B cell (primary cell): ENCODE measurements around the gene HBQ1. TPM values are rescaled to one million over a fixed set of nuclear protein-coding genes. Genes with fewer than 3 reads are reported as not detected.
A peak's percentile ranks its signal among the peaks of the same experiment; 100 is the strongest.
"Not testable (repeated sequence)": the region's sequence is repeated elsewhere in the genome, so short reads cannot be mapped to it uniquely, and the experiment has no call there.

Experiments
- ATAC-seq: fragments of 200-7000 bp; cut with Tn5 transposase; one replicate; pipeline ENCODE4 v1.10.0; 2021; ENCODE audit warnings: low read depth, mild to moderate bottlenecking, moderate number of reproducible peaks, moderate library complexity
- CTCF ChIA-PET: fragments of 350-600 bp; sonication (Branson Sonifier 250); formaldehyde crosslinking; loops from one replicate; lab custom pipeline; 2021; ENCODE audit warnings: antibody characterized with exemption, inconsistent platforms; lab: Charles Lee
- POLR2A ChIA-PET: fragments of 350-600 bp; sonication (Branson Sonifier 250); formaldehyde crosslinking; loops from one replicate; lab custom pipeline; 2021; ENCODE audit warnings: antibody characterized with exemption; lab: Charles Lee
- DNase-seq: peaks from one replicate; pipeline ENCODE4 v3.0.0; 2013
- H2AFZ ChIP-seq: 2 replicates; pipeline ENCODE4 v1.6.1; 2012; ENCODE audit warnings: mild to moderate bottlenecking, low read depth, low read length; ENCODE audit not compliant: insufficient read depth, poor library complexity, severe bottlenecking
- H3K27ac ChIP-seq, 2 donors: 1 replicate in 1 of 2; 2 replicates in 1 of 2; pipeline ENCODE4 v1.5.1; 2012 to 2013; ENCODE audit warnings: low read length in 2 of 2, mild to moderate bottlenecking in 2 of 2, moderate library complexity in 1 of 2
- H3K27me3 ChIP-seq, 4 experiments: fragments of 200-600 bp in 1 of 4; sonication (generic) in 1 of 4; replicated peaks in 1 of 4; 1 replicate in 2 of 4; 2 replicates in 2 of 4; pipeline versions ENCODE4 v1.6.1 to v1.7.0; 2013 to 2016; ENCODE audit warnings: low read length in 3 of 4, mild to moderate bottlenecking in 2 of 4, mixed read lengths in 1 of 4, moderate library complexity in 1 of 4; ENCODE audit not compliant: insufficient read depth in 4 of 4, control insufficient read depth in 3 of 4; ENCODE audit errors: control extremely low read depth in 1 of 4
- H3K36me3 ChIP-seq, 2 experiments: replicated peaks in 1 of 2; 1 replicate in 1 of 2; 2 replicates in 1 of 2; pipeline versions ENCODE4 v1.6.1 to v1.7.1; 2013; ENCODE audit warnings: low read length in 1 of 2; ENCODE audit not compliant: insufficient read depth in 2 of 2, control insufficient read depth in 1 of 2; ENCODE audit errors: control extremely low read depth in 1 of 2, extremely low read depth in 1 of 2
- H3K4me1 ChIP-seq, 2 donors: fragments of 200-600 bp in 1 of 2; sonication (generic) in 1 of 2; 1 replicate in 1 of 2; 2 replicates in 1 of 2; pipeline versions ENCODE4 v1.5.1 to v1.6.1; 2013 to 2017; ENCODE audit warnings: low read length in 2 of 2; ENCODE audit not compliant: control insufficient read depth in 2 of 2, insufficient read depth in 2 of 2
- H3K4me2 ChIP-seq: replicated peaks from 2 replicates; pipeline ENCODE3; 2012; ENCODE audit warnings: mild to moderate bottlenecking, low read depth, low read length; ENCODE audit not compliant: poor library complexity, severe bottlenecking
- H3K4me3 ChIP-seq, 5 experiments: fragments of 200-600 bp in 1 of 5; sonication (generic) in 1 of 5; 1 replicate in 3 of 5; 2 replicates in 2 of 5; pipeline versions ENCODE4 v1.5.1 to v1.7.0; 2011 to 2016; ENCODE audit warnings: low read length in 4 of 5, mild to moderate bottlenecking in 4 of 5, low read depth in 2 of 5, control low read depth in 1 of 5, moderate library complexity in 1 of 5; ENCODE audit not compliant: insufficient read depth in 1 of 5; ENCODE audit errors: control extremely low read depth in 1 of 5, extremely low read depth in 1 of 5
- H3K79me2 ChIP-seq: fragments of 200-600 bp; sonication (generic); one replicate; pipeline ENCODE4 v1.6.0; 2016; ENCODE audit warnings: low read length; ENCODE audit not compliant: control insufficient read depth, insufficient read depth
- H3K9ac ChIP-seq: fragments of 200-600 bp; sonication (generic); 2 replicates; pipeline ENCODE4 v1.6.1; 2017; ENCODE audit warnings: mild to moderate bottlenecking, low read length, moderate library complexity
- H3K9me3 ChIP-seq, 3 donors: one replicate each; pipeline versions ENCODE4 v1.6.1 to v1.7.1; 2013; ENCODE audit warnings: low read length in 2 of 3; ENCODE audit not compliant: control insufficient read depth in 2 of 3, insufficient read depth in 1 of 3; ENCODE audit errors: control extremely low read depth in 1 of 3
- H4K20me1 ChIP-seq: 2 replicates; pipeline ENCODE4 v1.6.0; 2012; ENCODE audit warnings: mild to moderate bottlenecking, low read length; ENCODE audit not compliant: insufficient read depth, control insufficient read depth, poor library complexity, severe bottlenecking
- H3K27ac Mint-ChIP-seq: one replicate; pipeline ENCODE4 v1.8.0; 2021; ENCODE audit warnings: mixed read lengths
- H3K27me3 Mint-ChIP-seq: one replicate; pipeline ENCODE4 v1.8.0; 2021; ENCODE audit warnings: mixed read lengths
- H3K4me1 Mint-ChIP-seq: one replicate; pipeline ENCODE4 v1.8.0; 2021; ENCODE audit warnings: mixed read lengths
- H3K4me3 Mint-ChIP-seq: one replicate; pipeline ENCODE4 v1.8.0; 2021; ENCODE audit warnings: mixed read lengths
- H3K9me3 Mint-ChIP-seq: one replicate; pipeline ENCODE4 v1.8.0; 2022; ENCODE audit warnings: mixed read lengths; ENCODE audit not compliant: insufficient read depth
- CTCF ChIP-seq: fragments of 200-600 bp; IDR thresholded peaks from one replicate; pipeline ENCODE4 v1.8.0; 2022; ENCODE audit warnings: antibody characterized with exemption, mild to moderate bottlenecking
- EZH2 ChIP-seq: IDR thresholded peaks from 2 replicates; pipeline ENCODE4 v1.6.1; 2012; ENCODE audit warnings: borderline replicate concordance, low read depth, mild to moderate bottlenecking, moderate library complexity, low read length; ENCODE audit not compliant: insufficient read depth, poor library complexity, severe bottlenecking
- WGBS: methylation state at CpG from one replicate; pipeline ENCODE4 v1.1.5; 2013; ENCODE audit warnings: missing lambda C conversion rate; ENCODE audit not compliant: insufficient coverage; 5-methylcytosine and 5-hydroxymethylcytosine counted together
- intact Hi-C: fragments of 100-400 bp; cut with micrococcal nuclease; formaldehyde crosslinking; loops from one replicate; pipeline ENCODE4 v1.10.0; 2022
- polyA plus RNA-seq: library from polyadenylated mRNA; depleted of rRNA; stranded (reverse); fragments of >200 nt; gene quantifications from 2 replicates; pipeline ENCODE4 v1.2.3, GENCODE V29; 2012
- total RNA-seq, 2 donors: library from RNA; stranded (reverse); fragments of 120-200 nt in 1 of 2; gene quantifications; 1 replicate in 1 of 2; 2 replicates in 1 of 2; pipeline versions ENCODE4 v1.2.3 to v1.2.4, GENCODE V29; 2013 to 2022

Gene HBQ1
- total and polyA plus RNA-seq, 2 donors (not counting 1 experiment from before 2014, with no cell fraction given): not detected

GRCh38 chr16:170788-171187 is 9.5 kb upstream of the HBQ1 start:
- WGBS: no CpG with 5 or more reads among the region's 1 CpG
- Histone ChIP-seq H3K27me3 (peaks cover 0 to 63% (median 20%) of the 10 kb centered on the region in 4 experiments), H3K4me2 (no peak overlapping the region), H4K20me1 (no peaks in the 10 kb centered on the region), H3K36me3 (no peaks in the 10 kb centered on the region), H3K9me3 (peaks cover 0 to 6% (median 0%) of the 10 kb centered on the region in 3 donors), H3K4me1 (peaks cover 9 to 14% of the 10 kb centered on the region in 2 donors), H3K27ac (no peak overlapping the region), H3K4me3 (no peak overlapping the region), H3K79me2 (no peaks in the 10 kb centered on the region), H2AFZ (no peak overlapping the region), H3K9ac (no peak overlapping the region)
- ChIA-PET CTCF (interaction anchor here (0.6 kb wide), 1 partner anchor 92 kb away, joined by 3 read pairs; no protein-coding TSS in a partner anchor), POLR2A (no interaction called here)
- H3K27ac Mint-ChIP-seq: no peak overlapping the region
- H3K27me3 Mint-ChIP-seq: peaks cover 48% of the 10 kb centered on the region
- peak overlapping the region; percentile 6 for H3K4me3 Mint-ChIP-seq
- ATAC-seq: no peak
- peaks cover 26% of the 10 kb centered on the region for H3K4me1 Mint-ChIP-seq
- intact Hi-C loops: no loop called here
- no peaks in the 10 kb centered on the region for H3K9me3 Mint-ChIP-seq
- DNase-seq: no peak
- TF ChIP-seq CTCF (no peak), EZH2 (no peak)

GRCh38 chr16:172374-172941 is 7.8 kb upstream of the HBQ1 start, which contains the start of gene HBA2:
TSS of gene HBA2 (plus strand) at chr16:172876. CDS start at chr16:172913, 37 bp downstream.
- H4K20me1 ChIP-seq, H3K79me2 ChIP-seq, H3K27ac Mint-ChIP-seq, H3K36me3 ChIP-seq, H3K4me3 ChIP-seq, CTCF ChIA-PET, H3K9me3 Mint-ChIP-seq, H3K27ac ChIP-seq, H3K4me1 ChIP-seq, H3K9me3 ChIP-seq, POLR2A ChIA-PET, H3K9ac ChIP-seq, DNase-seq, intact Hi-C loops, H3K4me2 ChIP-seq, H2AFZ ChIP-seq: not testable (repeated sequence)
- peaks cover 24% of the 10 kb centered on the region for H3K4me1 Mint-ChIP-seq
- peaks cover 0 to 52% (median 13%) of the 10 kb centered on the region in 4 experiments for H3K27me3 ChIP-seq
- peaks cover 42% of the 10 kb centered on the region for H3K27me3 Mint-ChIP-seq
- peak; percentile 48 for ATAC-seq
- WGBS: no CpG with 5 or more reads among the region's 74 CpGs
- peak within 1 kb of the TSS; percentile 56 for H3K4me3 Mint-ChIP-seq

GRCh38 chr16:173211-173854 is 6.9 kb upstream of the HBQ1 start:
- Mint-ChIP-seq H3K4me3 (peak overlapping the region; percentile 56), H3K4me1 (peaks cover 26% of the 10 kb centered on the region), H3K27me3 (peaks cover 46% of the 10 kb centered on the region)
- intact Hi-C loops, H3K79me2 ChIP-seq, ATAC-seq, H4K20me1 ChIP-seq, CTCF ChIA-PET, H3K4me3 ChIP-seq, H3K4me1 ChIP-seq, H2AFZ ChIP-seq, H3K27ac Mint-ChIP-seq, POLR2A ChIA-PET, H3K9me3 Mint-ChIP-seq, H3K27ac ChIP-seq, H3K36me3 ChIP-seq, H3K9ac ChIP-seq, H3K9me3 ChIP-seq, H3K4me2 ChIP-seq: not testable (repeated sequence)
- peak; percentile 11 for DNase-seq
- H3K27me3 ChIP-seq: peaks cover 0 to 52% (median 21%) of the 10 kb centered on the region in 4 experiments
- WGBS: 14% methylated on average over 26 of the region's 44 CpGs
